HTERT RPE-1 (cell line): ENCODE data around the gene CNTNAP2.

Experiments used
- in situ Hi-C: fragments of 300-500 bp; cut with MboI; formaldehyde crosslinking; loops from 4 replicates; pipeline ENCODE4 v1.14.3; 2020; ENCODE audit warnings: low sequenced_read_pairs

CNTNAP2 gene

GRCh38 chr7:148155000-148155399 is 2038.4 kb downstream of the CNTNAP2 start:
- in situ Hi-C loops: no loop called here

- in situ Hi-C loops: no loop called here
Observed at GRCh38 chr7:148155826-148156225, 2039.2 kb downstream of the CNTNAP2 start.

- in situ Hi-C loops: no loop called here
Observed at GRCh38 chr7:148156233-148156632, 2039.6 kb downstream of the CNTNAP2 start.

GRCh38 chr7:148159331-148159730 is 2042.7 kb downstream of the CNTNAP2 start:
- in situ Hi-C loops: no loop called here

- in situ Hi-C loops: no loop called here
Observed at GRCh38 chr7:148161776-148162175, 2045.2 kb downstream of the CNTNAP2 start.

- in situ Hi-C loops: no loop called here
Observed at GRCh38 chr7:148162808-148163207, 2046.2 kb downstream of the CNTNAP2 start.

GRCh38 chr7:148163246-148163645 is 2046.6 kb downstream of the CNTNAP2 start:
- in situ Hi-C loops: no loop called here

GRCh38 chr7:148172920-148173319 is 2056.3 kb downstream of the CNTNAP2 start:
- in situ Hi-C loops: no loop called here

- in situ Hi-C loops: no loop called here
Observed at GRCh38 chr7:148173369-148173768, 2056.8 kb downstream of the CNTNAP2 start.

GRCh38 chr7:148174376-148174775 is 2057.8 kb downstream of the CNTNAP2 start:
- in situ Hi-C loops: no loop called here

- in situ Hi-C loops: no loop called here
Observed at GRCh38 chr7:148175512-148175911, 2058.9 kb downstream of the CNTNAP2 start.

- in situ Hi-C loops: no loop called here
Observed at GRCh38 chr7:148177972-148178371, 2061.4 kb downstream of the CNTNAP2 start.

GRCh38 chr7:148180075-148180474 is 2063.5 kb downstream of the CNTNAP2 start:
- in situ Hi-C loops: no loop called here

- in situ Hi-C loops: no loop called here
Observed at GRCh38 chr7:148182264-148182663, 2065.7 kb downstream of the CNTNAP2 start.

GRCh38 chr7:148185041-148185440 is 2068.4 kb downstream of the CNTNAP2 start:
- in situ Hi-C loops: no loop called here

GRCh38 chr7:148187471-148187870 is 2070.9 kb downstream of the CNTNAP2 start:
- in situ Hi-C loops: no loop called here

GRCh38 chr7:148191391-148192065 is 2074.9 kb downstream of the CNTNAP2 start:
- in situ Hi-C loops: no loop called here

- in situ Hi-C loops: no loop called here
Observed at GRCh38 chr7:148192491-148192890, 2075.9 kb downstream of the CNTNAP2 start.

GRCh38 chr7:148201992-148202391 is 2085.4 kb downstream of the CNTNAP2 start:
- in situ Hi-C loops: no loop called here

- in situ Hi-C loops: no loop called here
Observed at GRCh38 chr7:148204639-148205304, 2088.2 kb downstream of the CNTNAP2 start.

GRCh38 chr7:148209643-148210190 is 2093.1 kb downstream of the CNTNAP2 start:
- in situ Hi-C loops: no loop called here

GRCh38 chr7:148210804-148211325 is 2094.3 kb downstream of the CNTNAP2 start:
- in situ Hi-C loops: no loop called here
